ENCODE results near the gene SHROOM4. TPM values are rescaled to one million over a fixed set of nuclear protein-coding genes. Genes with fewer than 3 reads are reported as not detected.

SHROOM4 gene
- total and polyA plus RNA-seq, 2 donors (not counting 1 experiment from before 2014, with no cell fraction given) = not detected

GRCh38 chrX:50705042-50705441, 109.0 kb downstream of the SHROOM4 start:
- ChIA-PET CTCF (no interaction called here), POLR2A (no interaction called here)
- H4K20me1 ChIP-seq (ENCODE audit: control insufficient read depth, insufficient read depth, low read length, poor library complexity, severe bottlenecking) = no peaks in the 10 kb centered on the region
- ATAC-seq (ENCODE audit: low read depth) = no peak
- no peak for DNase-seq
- H3K4me2 ChIP-seq (replicated peaks; ENCODE audit: low read depth, low read length, poor library complexity, severe bottlenecking) = no peak overlapping the region
- H3K36me3 ChIP-seq (replicated peaks in 1 of 2; ENCODE audit: control extremely low read depth in 1 of 2, control insufficient read depth in 1 of 2, extremely low read depth in 1 of 2, insufficient read depth in 2 of 2, low read length in 1 of 2) = no peaks in the 10 kb centered on the region
- H3K9me3 ChIP-seq (ENCODE audit: control extremely low read depth in 1 of 3, control insufficient read depth in 2 of 3, insufficient read depth in 1 of 3, low read length in 2 of 3) = no peaks in the 10 kb centered on the region
- H3K27ac ChIP-seq (ENCODE audit: low read length in 2 of 2) = no peak overlapping the region
- no peak overlapping the region for H3K27ac Mint-ChIP-seq
- intact Hi-C loops (cut with micrococcal nuclease) = no loop called here
- no peak overlapping the region for H3K4me3 ChIP-seq (ENCODE audit: control extremely low read depth in 1 of 5, extremely low read depth in 1 of 5, insufficient read depth in 1 of 5, low read depth in 2 of 5, low read length in 4 of 5)
- no peak overlapping the region for H3K4me3 Mint-ChIP-seq
- H3K27me3 Mint-ChIP-seq = no peaks in the 10 kb centered on the region
- no peak overlapping the region for H2AFZ ChIP-seq (ENCODE audit: insufficient read depth, low read depth, low read length, poor library complexity, severe bottlenecking)
- no CpG with 5 or more reads among the region's 3 CpGs for WGBS (ENCODE audit: insufficient coverage)
- H3K4me1 Mint-ChIP-seq = no peaks in the 10 kb centered on the region
- no peaks in the 10 kb centered on the region for H3K4me1 ChIP-seq (ENCODE audit: control insufficient read depth in 2 of 2, insufficient read depth in 2 of 2, low read length in 2 of 2)
- H3K9me3 Mint-ChIP-seq (ENCODE audit: insufficient read depth) = no peaks in the 10 kb centered on the region
- no peaks in the 10 kb centered on the region for H3K79me2 ChIP-seq (ENCODE audit: control insufficient read depth, insufficient read depth, low read length)
- no peak for TF ChIP-seq EZH2 (IDR thresholded peaks at IDR 0.05; ENCODE audit: borderline replicate concordance, insufficient read depth, low read depth, low read length, poor library complexity, severe bottlenecking)
- no peak for TF ChIP-seq CTCF (IDR thresholded peaks at IDR 0.05)
- H3K9ac ChIP-seq (ENCODE audit: low read length) = no peak overlapping the region
- H3K27me3 ChIP-seq (replicated peaks in 1 of 4; ENCODE audit: control extremely low read depth in 1 of 4, control insufficient read depth in 3 of 4, insufficient read depth in 4 of 4, low read length in 3 of 4) = no peaks in the 10 kb centered on the region

GRCh38 chrX:50704360-50704759, 109.6 kb downstream of the SHROOM4 start:
- no peaks in the 10 kb centered on the region for H3K79me2 ChIP-seq (ENCODE audit: control insufficient read depth, insufficient read depth, low read length)
- ChIA-PET CTCF (no interaction called here), POLR2A (no interaction called here)
- no peak overlapping the region for H3K27ac Mint-ChIP-seq
- H2AFZ ChIP-seq (ENCODE audit: insufficient read depth, low read depth, low read length, poor library complexity, severe bottlenecking) = no peak overlapping the region
- no peaks in the 10 kb centered on the region for H3K4me1 Mint-ChIP-seq
- no peak overlapping the region for H3K4me3 Mint-ChIP-seq
- no peaks in the 10 kb centered on the region for H3K27me3 ChIP-seq (replicated peaks in 1 of 4; ENCODE audit: control extremely low read depth in 1 of 4, control insufficient read depth in 3 of 4, insufficient read depth in 4 of 4, low read length in 3 of 4)
- no peak overlapping the region for H3K9ac ChIP-seq (ENCODE audit: low read length)
- H3K36me3 ChIP-seq (replicated peaks in 1 of 2; ENCODE audit: control extremely low read depth in 1 of 2, control insufficient read depth in 1 of 2, extremely low read depth in 1 of 2, insufficient read depth in 2 of 2, low read length in 1 of 2) = no peaks in the 10 kb centered on the region
- H3K27ac ChIP-seq (ENCODE audit: low read length in 2 of 2) = no peak overlapping the region
- WGBS (ENCODE audit: insufficient coverage) = no CpG with 5 or more reads among the region's 1 CpG
- H3K27me3 Mint-ChIP-seq = no peaks in the 10 kb centered on the region
- TF ChIP-seq EZH2 (IDR thresholded peaks at IDR 0.05; ENCODE audit: borderline replicate concordance, insufficient read depth, low read depth, low read length, poor library complexity, severe bottlenecking) (no peak), CTCF (IDR thresholded peaks at IDR 0.05) (no peak)
- H4K20me1 ChIP-seq (ENCODE audit: control insufficient read depth, insufficient read depth, low read length, poor library complexity, severe bottlenecking) = no peaks in the 10 kb centered on the region
- H3K9me3 ChIP-seq (ENCODE audit: control extremely low read depth in 1 of 3, control insufficient read depth in 2 of 3, insufficient read depth in 1 of 3, low read length in 2 of 3) = no peaks in the 10 kb centered on the region
- no peak overlapping the region for H3K4me3 ChIP-seq (ENCODE audit: control extremely low read depth in 1 of 5, extremely low read depth in 1 of 5, insufficient read depth in 1 of 5, low read depth in 2 of 5, low read length in 4 of 5)
- no peak for ATAC-seq (ENCODE audit: low read depth)
- H3K4me1 ChIP-seq (ENCODE audit: control insufficient read depth in 2 of 2, insufficient read depth in 2 of 2, low read length in 2 of 2) = no peaks in the 10 kb centered on the region
- intact Hi-C loops (cut with micrococcal nuclease) = no loop called here
- DNase-seq = no peak
- no peaks in the 10 kb centered on the region for H3K9me3 Mint-ChIP-seq (ENCODE audit: insufficient read depth)
- no peak overlapping the region for H3K4me2 ChIP-seq (replicated peaks; ENCODE audit: low read depth, low read length, poor library complexity, severe bottlenecking)
